T-cell (primary cell): ENCODE measurements around the gene CST9. TPM values are rescaled to one million over a fixed set of nuclear protein-coding genes. Genes with fewer than 3 reads are reported as not detected.

ENCODE experiments used
- ATAC-seq, 4 experiments: fragments of 200-7000 bp in 3 of 4; fragments of 150-1000 bp in 1 of 4; cut with Tn5 transposase; replicated peaks in 1 of 4; 1 replicate in 3 of 4; 2 replicates in 1 of 4; pipeline ENCODE4 v1.10.0; 2021; ENCODE audit warnings: moderate library complexity in 3 of 4, mild to moderate bottlenecking in 2 of 4, moderate number of reproducible peaks in 1 of 4
- CTCF ChIA-PET, 2 donors: fragments of 300-600 bp; sonication (Branson Sonifier 250); formaldehyde crosslinking; loops; one replicate each; lab custom pipeline; 2022; ENCODE audit warnings: antibody characterized with exemption in 2 of 2; lab: Charles Lee
- POLR2A ChIA-PET, 2 donors: fragments of 300-600 bp; sonication (Branson Sonifier 250); formaldehyde crosslinking; loops; one replicate each; lab custom pipeline; 2022; ENCODE audit warnings: antibody characterized with exemption in 2 of 2; lab: Charles Lee
- DNase-seq, 35 experiments: peaks; one replicate each; pipeline versions ENCODE4 v3.0.0 to v3.0.0-alpha.2; 2013 to 2023
- H3K27ac ChIP-seq: one replicate; pipeline ENCODE4 v1.5.1; 2013; ENCODE audit warnings: low read length
- H3K27me3 ChIP-seq, 2 experiments: replicated peaks in 1 of 2; 1 replicate in 1 of 2; 2 replicates in 1 of 2; pipeline versions ENCODE4 v1.6.1 to v1.7.0; 2013; ENCODE audit warnings: low read length in 1 of 2, mixed read lengths in 1 of 2; ENCODE audit not compliant: control insufficient read depth in 2 of 2, insufficient read depth in 2 of 2; ENCODE audit errors: extremely low read depth in 1 of 2
- H3K36me3 ChIP-seq, 2 donors: 1 replicate in 1 of 2; 2 replicates in 1 of 2; pipeline versions ENCODE4 v1.6.1 to v1.7.0; 2013; ENCODE audit warnings: low read length in 1 of 2; ENCODE audit not compliant: control insufficient read depth in 2 of 2, insufficient read depth in 1 of 2; ENCODE audit errors: extremely low read depth in 1 of 2
- H3K4me1 ChIP-seq, 2 experiments: 1 replicate in 1 of 2; 2 replicates in 1 of 2; pipeline versions ENCODE4 v1.6.1 to v1.7.0; 2013; ENCODE audit warnings: low read length in 2 of 2, mixed read lengths in 1 of 2; ENCODE audit not compliant: insufficient read depth in 2 of 2, control insufficient read depth in 1 of 2; ENCODE audit errors: extremely low read depth in 1 of 2
- H3K4me3 ChIP-seq, 2 donors: 1 replicate in 1 of 2; 2 replicates in 1 of 2; pipeline versions ENCODE4 v1.5.1 to v1.7.0; 2013; ENCODE audit warnings: mild to moderate bottlenecking in 2 of 2, low read length in 1 of 2, moderate library complexity in 1 of 2; ENCODE audit not compliant: control insufficient read depth in 1 of 2; ENCODE audit errors: extremely low read depth in 1 of 2
- H3K9me3 ChIP-seq: 2 replicates; pipeline ENCODE4 v1.7.0; 2013
- H3K27ac Mint-ChIP-seq, 2 donors: one replicate each; pipeline ENCODE4 v1.8.0; 2020 to 2021; ENCODE audit warnings: mild to moderate bottlenecking in 2 of 2, mixed read lengths in 2 of 2
- H3K27me3 Mint-ChIP-seq, 2 donors: one replicate each; pipeline ENCODE4 v1.8.0; 2021 to 2022; ENCODE audit warnings: mixed read lengths in 2 of 2
- H3K36me3 Mint-ChIP-seq: one replicate; pipeline ENCODE4 v1.8.0; 2021; ENCODE audit warnings: mixed read lengths
- H3K4me1 Mint-ChIP-seq, 3 donors: one replicate each; pipeline ENCODE4 v1.8.0; 2020 to 2022; ENCODE audit warnings: mixed read lengths in 3 of 3, mild to moderate bottlenecking in 1 of 3
- H3K4me3 Mint-ChIP-seq, 3 donors: one replicate each; pipeline ENCODE4 v1.8.0; 2020 to 2022; ENCODE audit warnings: mild to moderate bottlenecking in 3 of 3, mixed read lengths in 3 of 3, moderate library complexity in 3 of 3
- H3K9me3 Mint-ChIP-seq, 3 donors: one replicate each; pipeline ENCODE4 v1.8.0; 2020 to 2022; ENCODE audit warnings: mixed read lengths in 3 of 3
- WGBS: methylation state at CpG from one replicate; pipeline ENCODE4 v1.1.5; 2013; ENCODE audit warnings: missing lambda C conversion rate; ENCODE audit not compliant: insufficient coverage; 5-methylcytosine and 5-hydroxymethylcytosine counted together
- total RNA-seq, 35 experiments: library from RNA in 6 of 35; stranded (reverse) in 6 of 35; fragments of 120-200 nt in 1 of 35; gene quantifications; one replicate each; pipeline versions ENCODE4 v1.2.1 to v1.2.4 and lab custom pipeline; 2013 to 2026

The CST9 gene
- total RNA-seq, 5 donors from 2014 or later (not counting 1 experiment from before 2014, with no cell fraction given): not detected

GRCh38 chr20:23644164-23644563 lies 38.4 kb upstream of the CST9 start:
- ChIA-PET POLR2A (no interaction called here), CTCF (no interaction called here)
- Histone ChIP-seq H3K4me3 (no peak overlapping the region), H3K9me3 (no peaks in the 10 kb centered on the region), H3K36me3 (no peaks in the 10 kb centered on the region), H3K27me3 (peaks cover 0 to 22% of the 10 kb centered on the region in 2 experiments), H3K4me1 (no peaks in the 10 kb centered on the region), H3K27ac (no peak overlapping the region)
- 97% methylated on average over 7 of the region's 7 CpGs for WGBS
- no peak for ATAC-seq
- Mint-ChIP-seq H3K4me1 (peaks cover 2 to 9% (median 3%) of the 10 kb centered on the region in 3 donors), H3K9me3 (no peaks in the 10 kb centered on the region), H3K36me3 (no peaks in the 10 kb centered on the region), H3K4me3 (no peak overlapping the region), H3K27ac (no peak overlapping the region), H3K27me3 (peaks cover 3 to 15% of the 10 kb centered on the region in 2 donors)
- DNase-seq: no peak

- CTCF ChIA-PET: no interaction called here
- Mint-ChIP-seq H3K36me3 (no peaks in the 10 kb centered on the region), H3K27me3 (peaks cover 5 to 15% of the 10 kb centered on the region in 2 donors), H3K4me1 (peaks cover 2 to 9% (median 3%) of the 10 kb centered on the region in 3 donors), H3K9me3 (no peaks in the 10 kb centered on the region), H3K27ac (no peak overlapping the region), H3K4me3 (no peak overlapping the region)
- Histone ChIP-seq H3K9me3 (no peaks in the 10 kb centered on the region), H3K27ac (no peak overlapping the region), H3K4me3 (no peak overlapping the region), H3K36me3 (no peaks in the 10 kb centered on the region), H3K27me3 (peaks cover 0 to 22% of the 10 kb centered on the region in 2 experiments), H3K4me1 (no peaks in the 10 kb centered on the region)
- WGBS: 56% methylated on average over 3 of the region's 6 CpGs
- ATAC-seq (no peak), DNase-seq (no peak)
- POLR2A ChIA-PET: no interaction called here
Observed at GRCh38 chr20:23643659-23644058, 37.9 kb upstream of the CST9 start.

DNA sequence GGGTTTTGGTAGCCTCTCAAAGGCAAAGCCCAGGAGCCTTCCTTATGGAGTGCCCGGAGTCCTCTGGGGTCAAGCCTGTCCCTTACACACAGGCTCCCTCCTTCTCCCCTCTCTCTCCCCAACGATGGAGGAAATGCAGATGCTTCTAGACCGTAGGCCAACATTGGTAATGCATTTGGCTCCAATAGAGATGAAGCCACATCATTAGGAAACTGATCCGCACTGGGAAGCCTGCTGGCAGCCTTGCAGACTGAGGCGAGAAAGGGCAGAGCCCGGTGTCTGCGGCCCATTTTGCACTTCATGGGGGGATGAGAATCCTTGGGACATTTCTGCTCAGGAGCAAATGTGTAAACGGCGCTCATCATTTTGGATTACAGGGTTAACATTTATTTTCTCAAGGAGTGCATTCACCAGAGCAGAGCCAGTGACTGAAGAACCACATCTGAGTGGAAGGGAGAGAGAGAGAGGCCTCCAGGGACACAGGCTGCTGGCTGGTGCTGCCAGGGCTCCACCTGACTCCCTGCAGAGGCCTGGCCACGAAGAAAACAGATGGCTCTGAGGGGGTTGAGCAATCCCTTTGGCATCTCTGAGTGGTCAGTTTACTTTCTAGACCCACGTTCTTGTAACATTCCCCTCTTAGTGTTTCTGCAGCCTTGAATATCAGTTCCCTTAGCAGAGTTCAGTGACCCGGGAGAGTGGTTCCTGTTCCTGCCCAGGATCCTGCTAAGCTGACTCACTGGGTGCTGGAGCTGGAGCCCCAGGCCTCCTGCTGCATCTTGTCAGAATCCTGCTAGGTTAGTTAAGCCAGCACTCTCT lies 36.4 kb upstream of the CST9 start:
- H3K9me3 Mint-ChIP-seq: no peaks in the 10 kb centered on the region
- H3K27me3 ChIP-seq: peaks cover 0 to 27% of the 10 kb centered on the region in 2 experiments
- no peak overlapping the region for H3K27ac Mint-ChIP-seq
- H3K9me3 ChIP-seq: no peaks in the 10 kb centered on the region
- no peaks in the 10 kb centered on the region for H3K4me1 ChIP-seq
- no peak overlapping the region for H3K4me3 Mint-ChIP-seq
- no peaks in the 10 kb centered on the region for H3K36me3 Mint-ChIP-seq
- no peak overlapping the region for H3K27ac ChIP-seq
- no peaks in the 10 kb centered on the region for H3K36me3 ChIP-seq
- no peak overlapping the region for H3K4me3 ChIP-seq
- DNase-seq (no peak), ATAC-seq (no peak)
- H3K4me1 Mint-ChIP-seq: peaks cover 3 to 9% (median 4%) of the 10 kb centered on the region in 3 donors
- ChIA-PET POLR2A (no interaction called here), CTCF (no interaction called here)
- WGBS: 83% methylated on average over 10 of the region's 12 CpGs
- peaks cover 10 to 17% of the 10 kb centered on the region in 2 donors for H3K27me3 Mint-ChIP-seq

DNA sequence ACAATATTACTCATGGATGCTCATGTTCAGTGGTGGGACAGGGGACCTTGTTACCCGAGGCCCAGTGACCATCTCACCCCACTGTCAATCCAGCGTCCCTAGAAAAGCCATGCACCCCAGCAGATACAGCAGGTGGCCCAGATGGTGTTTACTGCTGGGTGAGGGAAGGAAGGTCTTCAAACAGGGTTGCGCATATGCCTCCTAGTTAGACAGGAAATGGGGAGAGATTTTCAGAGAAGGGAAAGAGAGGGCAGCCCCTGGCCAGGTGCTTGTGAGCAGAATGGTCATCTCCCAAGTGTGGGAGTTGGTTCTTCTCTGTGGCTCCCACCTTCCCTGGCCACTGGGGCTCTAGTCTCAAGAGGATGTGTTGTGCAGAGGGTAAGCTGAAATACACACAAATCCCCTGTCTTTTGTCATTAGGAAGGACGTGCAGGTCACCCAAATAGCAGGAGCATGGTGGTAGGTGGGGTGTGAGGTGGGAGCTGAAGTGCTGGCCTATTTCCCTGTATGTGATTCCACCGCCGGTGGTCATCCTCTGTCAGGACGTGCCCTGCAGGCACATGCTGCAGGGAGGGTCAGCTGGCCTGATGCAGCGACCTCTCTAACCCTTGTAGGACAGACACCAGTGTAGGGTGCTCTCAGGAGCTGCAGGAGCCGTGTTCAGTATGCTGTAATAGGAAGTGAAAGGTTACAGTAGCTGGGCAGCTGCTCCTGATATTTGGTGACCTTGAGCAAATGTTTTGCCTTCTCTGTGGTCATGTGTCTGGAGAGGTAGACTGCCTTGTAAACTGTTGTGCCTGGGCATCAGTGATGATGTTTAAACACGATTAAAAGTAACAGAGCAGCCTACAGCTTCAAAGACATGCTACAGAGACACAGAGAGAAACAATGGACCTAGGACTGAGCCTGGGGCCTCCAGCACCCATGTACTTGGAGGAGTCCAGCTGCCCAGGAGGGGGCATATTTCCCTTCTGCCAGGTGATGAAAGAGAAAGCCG lies 35.3 kb upstream of the CST9 start:
- Mint-ChIP-seq H3K36me3 (no peaks in the 10 kb centered on the region), H3K4me3 (no peak overlapping the region), H3K4me1 (peaks cover 8 to 15% (median 9%) of the 10 kb centered on the region in 3 donors), H3K9me3 (no peaks in the 10 kb centered on the region), H3K27me3 (peaks cover 19 to 29% of the 10 kb centered on the region in 2 donors), H3K27ac (no peak overlapping the region)
- no peaks in the 10 kb centered on the region for H3K4me1 ChIP-seq
- CTCF ChIA-PET: no interaction called here
- no peaks in the 10 kb centered on the region for H3K9me3 ChIP-seq
- no peak overlapping the region for H3K4me3 ChIP-seq
- no peaks in the 10 kb centered on the region for H3K36me3 ChIP-seq
- H3K27ac ChIP-seq: no peak overlapping the region
- ATAC-seq: no peak
- POLR2A ChIA-PET: no interaction called here
- peaks cover 0 to 36% of the 10 kb centered on the region in 2 experiments for H3K27me3 ChIP-seq
- 74% methylated on average over 6 of the region's 11 CpGs for WGBS
- DNase-seq: no peak

- ChIA-PET CTCF (no interaction called here), POLR2A (no interaction called here)
- peaks cover 19 to 36% of the 10 kb centered on the region in 2 donors for H3K27me3 Mint-ChIP-seq
- no peak overlapping the region for H3K4me3 ChIP-seq
- H3K4me3 Mint-ChIP-seq: no peak overlapping the region
- H3K27ac Mint-ChIP-seq: no peak overlapping the region
- peaks cover 0 to 40% of the 10 kb centered on the region in 2 experiments for H3K27me3 ChIP-seq
- no peaks in the 10 kb centered on the region for H3K9me3 Mint-ChIP-seq
- ATAC-seq (no peak), DNase-seq (no peak)
- H3K36me3 ChIP-seq: no peaks in the 10 kb centered on the region
- 84% methylated on average over 5 of the region's 8 CpGs for WGBS
- no peaks in the 10 kb centered on the region for H3K9me3 ChIP-seq
- no peaks in the 10 kb centered on the region for H3K36me3 Mint-ChIP-seq
- H3K27ac ChIP-seq: no peak overlapping the region
- no peaks in the 10 kb centered on the region for H3K4me1 ChIP-seq
- peaks cover 8 to 15% (median 9%) of the 10 kb centered on the region in 3 donors for H3K4me1 Mint-ChIP-seq
Observed at GRCh38 chr20:23640018-23640601, 34.4 kb upstream of the CST9 start.

- no peak overlapping the region for H3K4me3 Mint-ChIP-seq
- DNase-seq: no peak
- Histone ChIP-seq H3K27ac (no peak overlapping the region), H3K4me3 (no peak overlapping the region), H3K36me3 (no peaks in the 10 kb centered on the region), H3K4me1 (no peaks in the 10 kb centered on the region), H3K27me3 (peaks cover 0 to 40% of the 10 kb centered on the region in 2 experiments), H3K9me3 (no peaks in the 10 kb centered on the region)
- peaks cover 23 to 36% of the 10 kb centered on the region in 2 donors for H3K27me3 Mint-ChIP-seq
- H3K4me1 Mint-ChIP-seq: peaks cover 8 to 15% (median 9%) of the 10 kb centered on the region in 3 donors
- WGBS: 91% methylated on average over 4 of the region's 8 CpGs
- CTCF ChIA-PET: no interaction called here
- H3K9me3 Mint-ChIP-seq: no peaks in the 10 kb centered on the region
- POLR2A ChIA-PET: no interaction called here
- ATAC-seq: no peak
- no peak overlapping the region for H3K27ac Mint-ChIP-seq
- H3K36me3 Mint-ChIP-seq: no peaks in the 10 kb centered on the region
Observed at GRCh38 chr20:23639490-23639958, 33.8 kb upstream of the CST9 start.
